HepG2 (cell line): ENCODE data around the gene SIK3. TPM values are rescaled to one million over a fixed set of nuclear protein-coding genes. Genes with fewer than 3 reads are reported as not detected.
A peak's percentile ranks its signal among the peaks of the same experiment; 100 is the strongest.

Experiments used
- AKAP8 ChIP-seq: sonication (generic); formaldehyde crosslinking; IDR thresholded peaks from 2 replicates; pipeline ENCODE4 v1.5.1; 2020; ENCODE audit warnings: mild to moderate bottlenecking, missing genetic modification reagents
- CBX2 ChIP-seq, 2 experiments: fragments of 200-600 bp in 1 of 2; sonication (generic); formaldehyde crosslinking in 1 of 2; IDR thresholded peaks; 2 replicates each; pipeline versions ENCODE4 v1.7.0 to v1.8.1; 2018 to 2022; ENCODE audit warnings: low read depth in 2 of 2, low read length in 1 of 2, mild to moderate bottlenecking in 1 of 2, missing genetic modification reagents in 1 of 2
- CREM ChIP-seq, 2 experiments: sonication (generic) in 1 of 2; formaldehyde crosslinking in 1 of 2; IDR thresholded peaks; 2 replicates each; pipeline versions ENCODE4 v1.4.0 to v1.6.1; 2016 to 2020; ENCODE audit warnings: antibody characterized with exemption in 1 of 2, mild to moderate bottlenecking in 1 of 2, missing genetic modification reagents in 1 of 2
- KAT7 ChIP-seq: IDR thresholded peaks from 2 replicates; pipeline ENCODE4 v1.6.1; 2018; ENCODE audit warnings: borderline replicate concordance, missing compliant biosample characterization
- NFKB2 ChIP-seq: sonication (generic); formaldehyde crosslinking; IDR thresholded peaks from 2 replicates; pipeline ENCODE4 v1.4.0; 2020; ENCODE audit warnings: missing genetic modification reagents, borderline replicate concordance
- SOX5 ChIP-seq: IDR thresholded peaks from 2 replicates; pipeline ENCODE4 v1.6.1; 2016; ENCODE audit warnings: borderline replicate concordance
- SP1 ChIP-seq, 2 experiments: fragments of 450-650 bp in 1 of 2; sonication (generic) in 1 of 2; formaldehyde crosslinking in 1 of 2; IDR thresholded peaks; 2 replicates each; pipeline versions ENCODE4 v1.4.0 to v1.6.1; 2016 to 2020; ENCODE audit warnings: missing genetic modification reagents in 1 of 2
- SRSF9 ChIP-seq: fragments of 200-400 bp; formaldehyde crosslinking; IDR thresholded peaks from 2 replicates; pipeline ENCODE4 v1.6.1; 2018; ENCODE audit warnings: borderline replicate concordance, mild to moderate bottlenecking, low read depth, low read length; ENCODE audit not compliant: insufficient read depth, poor library complexity, severe bottlenecking
- TP53 ChIP-seq: sonication (generic); formaldehyde crosslinking; conservative IDR thresholded peaks from 2 replicates; pipeline ENCODE4 v1.4.0; 2020; ENCODE audit warnings: missing genetic modification reagents
- YEATS2 ChIP-seq: sonication (generic); formaldehyde crosslinking; IDR thresholded peaks from 2 replicates; pipeline ENCODE4 v1.4.0; 2020; ENCODE audit warnings: missing genetic modification reagents, borderline replicate concordance
- ZFP62 ChIP-seq: sonication (generic); formaldehyde crosslinking; IDR thresholded peaks from 2 replicates; pipeline ENCODE4 v1.4.0; 2020; ENCODE audit warnings: missing genetic modification reagents
- ZKSCAN1 ChIP-seq: fragments of 150-350 bp; IDR thresholded peaks from 2 replicates; pipeline ENCODE4 v1.6.1; 2014; ENCODE audit warnings: low read length
- ZKSCAN8 ChIP-seq: IDR thresholded peaks from 2 replicates; pipeline ENCODE4 v1.6.1; 2016; ENCODE audit warnings: borderline replicate concordance, missing genetic modification reagents, missing compliant biosample characterization
- ZNF180 ChIP-seq: sonication (generic); formaldehyde crosslinking; IDR thresholded peaks from 2 replicates; pipeline ENCODE4 v1.4.0; 2020; ENCODE audit warnings: low read depth, missing genetic modification reagents, borderline replicate concordance
- ZNF747 ChIP-seq: sonication (generic); formaldehyde crosslinking; IDR thresholded peaks from 2 replicates; pipeline ENCODE4 v1.8.1; 2023; ENCODE audit warnings: missing genetic modification reagents, mild to moderate bottlenecking, borderline replicate concordance
- ZNF75D ChIP-seq: sonication (generic); formaldehyde crosslinking; IDR thresholded peaks from 2 replicates; pipeline ENCODE4 v1.8.1; 2023; ENCODE audit warnings: missing genetic modification reagents, mild to moderate bottlenecking, borderline replicate concordance
- ZNF816 ChIP-seq: sonication (generic); formaldehyde crosslinking; IDR thresholded peaks from 2 replicates; pipeline ENCODE4 v1.8.0; 2022; ENCODE audit warnings: missing genetic modification reagents, mild to moderate bottlenecking, borderline replicate concordance
- ZSCAN21 ChIP-seq: sonication (generic); formaldehyde crosslinking; IDR thresholded peaks from 2 replicates; pipeline ENCODE4 v1.8.0; 2022; ENCODE audit warnings: mild to moderate bottlenecking, missing genetic modification reagents, moderate library complexity, borderline replicate concordance
- polyA plus RNA-seq, 8 experiments: library from polyadenylated mRNA; depleted of rRNA in 3 of 8; stranded (reverse) in 7 of 8; unstranded in 1 of 8; fragments of >200 nt; fragmentation: Illumina TruSeq in 4 of 8; extraction: Trizol in 4 of 8; gene quantifications; 2 replicates each; pipeline versions ENCODE4 v1.2.1 to v1.2.3, GENCODE V29; 2011 to 2016; ENCODE audit warnings: low read depth in 4 of 8, missing spikeins in 1 of 8, mixed read lengths in 1 of 8; ENCODE audit not compliant: insufficient read depth in 1 of 8
- total RNA-seq, 5 experiments: library from RNA; depleted of rRNA; stranded (reverse); fragments of >200 nt; fragmentation: Illumina TruSeq; extraction: Trizol; gene quantifications; 2 replicates each; pipeline ENCODE4 v1.2.3, GENCODE V29; 2016; ENCODE audit warnings: low read depth in 1 of 5
- TF ChIP-seq, protein P1 (sequence below): sonication (generic); formaldehyde crosslinking; IDR thresholded peaks from 2 replicates; pipeline ENCODE4 v1.8.1; 2022; ENCODE audit warnings: low read depth, mild to moderate bottlenecking, missing genetic modification reagents
- TF ChIP-seq, protein P2 (sequence below): sonication (generic); formaldehyde crosslinking; IDR thresholded peaks from 2 replicates; pipeline ENCODE4 v1.4.0; 2020; ENCODE audit warnings: mild to moderate bottlenecking, missing genetic modification reagents
- TF ChIP-seq, protein P3 (sequence below): IDR thresholded peaks from 2 replicates; pipeline ENCODE4 v1.6.1; 2016; ENCODE audit warnings: mild to moderate bottlenecking, missing biosample characterization, missing genetic modification reagents

SIK3 gene
- total and polyA plus RNA-seq, 2 of the 13 experiments (the other 11 are each of a cell fraction or from before 2014, with no cell fraction given), result 5.7 to 9.8 TPM

DNA sequence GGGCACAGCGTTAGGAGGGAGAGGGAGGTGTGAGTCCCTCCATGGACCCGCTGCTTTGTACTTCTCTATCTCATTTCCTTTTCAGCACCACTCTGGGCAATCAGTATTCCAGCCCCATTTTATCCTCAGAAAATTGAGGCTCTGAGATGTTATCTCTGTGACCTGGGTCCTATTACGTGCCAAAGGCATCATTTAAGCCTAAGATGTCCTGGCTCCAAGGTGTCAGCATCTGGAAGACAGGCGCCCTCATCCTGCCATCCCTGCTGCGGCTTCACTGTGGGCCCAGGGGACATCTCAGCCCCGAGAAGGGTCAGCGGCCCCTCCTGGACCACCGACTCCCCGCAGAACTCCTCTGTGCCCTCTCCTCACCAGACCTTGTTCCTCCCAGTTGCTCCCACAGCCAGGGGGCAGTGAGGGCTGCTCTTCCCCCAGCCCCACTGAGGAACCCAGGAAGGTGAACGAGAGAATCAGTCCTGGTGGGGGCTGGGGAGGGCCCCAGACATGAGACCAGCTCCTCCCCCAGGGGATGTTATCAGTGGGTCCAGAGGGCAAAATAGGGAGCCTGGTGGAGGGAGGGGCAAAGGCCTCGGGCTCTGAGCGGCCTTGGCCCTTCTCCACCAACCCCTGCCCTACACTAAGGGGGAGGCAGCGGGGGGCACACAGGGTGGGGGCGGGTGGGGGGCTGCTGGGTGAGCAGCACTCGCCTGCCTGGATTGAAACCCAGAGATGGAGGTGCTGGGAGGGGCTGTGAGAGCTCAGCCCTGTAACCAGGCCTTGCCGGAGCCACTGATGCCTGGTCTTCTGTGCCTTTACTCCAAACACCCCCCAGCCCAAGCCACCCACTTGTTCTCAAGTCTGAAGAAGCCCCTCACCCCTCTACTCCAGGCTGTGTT is 269.4 kb downstream of the SIK3 start (continued):
- TF ChIP-seq, protein P1, sequence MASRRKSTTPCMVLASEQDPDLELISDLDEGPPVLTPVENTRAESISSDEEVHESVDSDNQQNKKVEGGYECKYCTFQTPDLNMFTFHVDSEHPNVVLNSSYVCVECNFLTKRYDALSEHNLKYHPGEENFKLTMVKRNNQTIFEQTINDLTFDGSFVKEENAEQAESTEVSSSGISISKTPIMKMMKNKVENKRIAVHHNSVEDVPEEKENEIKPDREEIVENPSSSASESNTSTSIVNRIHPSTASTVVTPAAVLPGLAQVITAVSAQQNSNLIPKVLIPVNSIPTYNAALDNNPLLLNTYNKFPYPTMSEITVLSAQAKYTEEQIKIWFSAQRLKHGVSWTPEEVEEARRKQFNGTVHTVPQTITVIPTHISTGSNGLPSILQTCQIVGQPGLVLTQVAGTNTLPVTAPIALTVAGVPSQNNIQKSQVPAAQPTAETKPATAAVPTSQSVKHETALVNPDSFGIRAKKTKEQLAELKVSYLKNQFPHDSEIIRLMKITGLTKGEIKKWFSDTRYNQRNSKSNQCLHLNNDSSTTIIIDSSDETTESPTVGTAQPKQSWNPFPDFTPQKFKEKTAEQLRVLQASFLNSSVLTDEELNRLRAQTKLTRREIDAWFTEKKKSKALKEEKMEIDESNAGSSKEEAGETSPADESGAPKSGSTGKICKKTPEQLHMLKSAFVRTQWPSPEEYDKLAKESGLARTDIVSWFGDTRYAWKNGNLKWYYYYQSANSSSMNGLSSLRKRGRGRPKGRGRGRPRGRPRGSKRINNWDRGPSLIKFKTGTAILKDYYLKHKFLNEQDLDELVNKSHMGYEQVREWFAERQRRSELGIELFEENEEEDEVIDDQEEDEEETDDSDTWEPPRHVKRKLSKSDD, result no peak
- TF ChIP-seq, protein P2, sequence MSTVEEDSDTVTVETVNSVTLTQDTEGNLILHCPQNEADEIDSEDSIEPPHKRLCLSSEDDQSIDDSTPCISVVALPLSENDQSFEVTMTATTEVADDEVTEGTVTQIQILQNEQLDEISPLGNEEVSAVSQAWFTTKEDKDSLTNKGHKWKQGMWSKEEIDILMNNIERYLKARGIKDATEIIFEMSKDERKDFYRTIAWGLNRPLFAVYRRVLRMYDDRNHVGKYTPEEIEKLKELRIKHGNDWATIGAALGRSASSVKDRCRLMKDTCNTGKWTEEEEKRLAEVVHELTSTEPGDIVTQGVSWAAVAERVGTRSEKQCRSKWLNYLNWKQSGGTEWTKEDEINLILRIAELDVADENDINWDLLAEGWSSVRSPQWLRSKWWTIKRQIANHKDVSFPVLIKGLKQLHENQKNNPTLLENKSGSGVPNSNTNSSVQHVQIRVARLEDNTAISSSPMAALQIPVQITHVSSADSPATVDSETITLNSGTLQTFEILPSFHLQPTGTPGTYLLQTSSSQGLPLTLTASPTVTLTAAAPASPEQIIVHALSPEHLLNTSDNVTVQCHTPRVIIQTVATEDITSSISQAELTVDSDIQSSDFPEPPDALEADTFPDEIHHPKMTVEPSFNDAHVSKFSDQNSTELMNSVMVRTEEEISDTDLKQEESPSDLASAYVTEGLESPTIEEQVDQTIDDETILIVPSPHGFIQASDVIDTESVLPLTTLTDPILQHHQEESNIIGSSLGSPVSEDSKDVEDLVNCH (CRISPR knock-in tag), result no peak
- TF ChIP-seq SRSF9, result no peak
- peak; percentile 21; the same call in 1 of the 2 replicates for TF ChIP-seq AKAP8 (CRISPR knock-in tag)
- 0 out of 2 replicates have a peak, but pooled peaks have one; percentile 19 for TF ChIP-seq TP53
- no peak for TF ChIP-seq KAT7 (CRISPR knock-in tag)
- TF ChIP-seq ZNF75D, result no peak
- TF ChIP-seq SOX5 (CRISPR knock-in tag), result peak; percentile 85
- no peak for TF ChIP-seq YEATS2
- no peak for TF ChIP-seq ZNF747 (CRISPR knock-in tag)
- peak; percentile 69; the same call in 1 of the 2 replicates for TF ChIP-seq CREM (IDR thresholded peaks at IDR 0.05)
- no peak for TF ChIP-seq CREM (CRISPR knock-in tag; IDR thresholded peaks at IDR 0.05)
- no peak for TF ChIP-seq ZNF180 (CRISPR knock-in tag)
- TF ChIP-seq SP1 (IDR thresholded peaks at IDR 0.05), result no peak
- peak; percentile 58 for TF ChIP-seq SP1 (CRISPR knock-in tag; IDR thresholded peaks at IDR 0.05)
- TF ChIP-seq ZNF816 (CRISPR knock-in tag), result 0 out of 2 replicates have a peak, but pooled peaks have one; percentile 19
- TF ChIP-seq ZKSCAN8 (CRISPR knock-in tag), result peak; percentile 65; the same call in 1 of the 2 replicates
- TF ChIP-seq NFKB2, result peak; percentile 50; the same call in 1 of the 2 replicates
- TF ChIP-seq, protein P3, sequence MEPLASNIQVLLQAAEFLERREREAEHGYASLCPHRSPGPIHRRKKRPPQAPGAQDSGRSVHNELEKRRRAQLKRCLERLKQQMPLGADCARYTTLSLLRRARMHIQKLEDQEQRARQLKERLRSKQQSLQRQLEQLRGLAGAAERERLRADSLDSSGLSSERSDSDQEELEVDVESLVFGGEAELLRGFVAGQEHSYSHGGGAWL (CRISPR knock-in tag), result no peak
- TF ChIP-seq ZKSCAN1, result no peak
- TF ChIP-seq CBX2 (IDR thresholded peaks at IDR 0.05; ENCODE audit: low read depth, low read length), result no peak
- no peak for TF ChIP-seq CBX2 (CRISPR knock-in tag; IDR thresholded peaks at IDR 0.05; ENCODE audit: low read depth)
- TF ChIP-seq ZSCAN21 (CRISPR knock-in tag), result peak; percentile 89; the same call in 1 of the 2 replicates
- TF ChIP-seq ZFP62 (CRISPR knock-in tag), result no peak
